Central memory CD8-positive, alpha-beta T cell (primary cell): ENCODE results near the gene PIK3C3.
A peak's percentile ranks its signal among the peaks of the same experiment; 100 is the strongest.

Experiments
- ATAC-seq: fragments of 150-1000 bp; cut with Tn5 transposase; replicated peaks from 2 replicates; pipeline ENCODE4 v1.10.0; 2022; ENCODE audit warnings: mild to moderate bottlenecking, moderate FRiP score, moderate number of reproducible peaks; ENCODE audit not compliant: poor library complexity, severe bottlenecking; ENCODE audit errors: extremely low read depth
- DNase-seq, 2 donors: peaks; one replicate each; pipeline ENCODE4 v3.0.0; 2021; ENCODE audit warnings: low spot score in 2 of 2
- H3K27ac Mint-ChIP-seq: one replicate; pipeline ENCODE4 v1.8.0; 2022; ENCODE audit warnings: low read depth, mild to moderate bottlenecking, moderate library complexity, mixed read lengths
- H3K27me3 Mint-ChIP-seq: one replicate; pipeline ENCODE4 v1.8.0; 2022; ENCODE audit warnings: mixed read lengths
- H3K36me3 Mint-ChIP-seq: one replicate; pipeline ENCODE4 v1.8.0; 2022; ENCODE audit warnings: mild to moderate bottlenecking, moderate library complexity, mixed read lengths; ENCODE audit not compliant: insufficient read depth
- H3K4me1 Mint-ChIP-seq: one replicate; pipeline ENCODE4 v1.8.0; 2022; ENCODE audit warnings: mixed read lengths
- H3K4me3 Mint-ChIP-seq: one replicate; pipeline ENCODE4 v1.8.0; 2022; ENCODE audit warnings: mild to moderate bottlenecking, moderate library complexity, mixed read lengths
- H3K9me3 Mint-ChIP-seq: one replicate; pipeline ENCODE4 v1.8.0; 2022; ENCODE audit warnings: mixed read lengths

Gene PIK3C3

DNA sequence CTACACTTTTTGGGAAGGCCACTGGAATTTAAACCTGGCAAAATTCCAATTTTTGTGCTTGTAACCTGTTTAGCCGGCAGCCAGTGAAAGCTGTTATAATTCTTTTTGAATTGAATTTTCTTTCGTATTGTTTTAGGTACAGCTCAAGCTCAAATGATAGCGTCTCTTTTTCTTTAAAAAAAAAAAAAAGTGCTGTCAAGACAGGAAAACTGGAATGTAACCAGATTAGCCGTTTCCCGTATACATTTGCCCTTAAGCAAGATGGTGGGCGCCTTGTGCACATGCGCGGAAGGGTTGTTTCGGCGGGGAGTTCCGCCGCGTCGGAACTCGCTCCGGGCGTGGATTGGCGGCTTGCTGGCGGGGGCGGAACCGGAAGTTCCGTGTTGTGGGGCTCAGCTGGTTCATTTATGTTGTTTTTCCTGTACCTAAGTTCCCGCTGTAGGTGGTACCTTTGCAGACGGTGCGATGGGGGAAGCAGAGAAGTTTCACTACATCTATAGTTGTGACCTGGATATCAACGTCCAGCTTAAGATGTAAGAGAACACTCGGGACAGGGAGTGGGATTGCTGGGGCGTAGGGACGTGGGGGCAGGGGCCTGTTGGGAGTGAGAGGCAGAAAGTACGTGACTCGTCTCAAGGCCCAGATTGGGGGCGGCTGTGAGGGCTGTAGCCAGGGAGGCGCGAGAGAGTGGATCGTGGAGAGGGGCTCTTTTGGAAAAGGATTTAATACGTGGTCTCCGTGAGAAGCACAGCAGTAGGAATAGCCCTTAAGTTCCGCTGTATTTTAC lies at the start of gene PIK3C3:
TSS of gene PIK3C3 (plus strand) at position 408 of the 787 bp plus-strand sequence. CDS start at position 466, 58 bp downstream.
- Mint-ChIP-seq H3K36me3 (peaks cover 23% of the 10 kb centered on the region), H3K27ac (peak within 1 kb of the TSS; percentile 99), H3K9me3 (no peaks in the 10 kb centered on the region), H3K4me1 (peaks cover 39% of the 10 kb centered on the region), H3K27me3 (no peaks in the 10 kb centered on the region), H3K4me3 (peak within 1 kb of the TSS; percentile 98)
- peak; percentile 92 to 93 for DNase-seq
- ATAC-seq: peak; percentile 96

DNA sequence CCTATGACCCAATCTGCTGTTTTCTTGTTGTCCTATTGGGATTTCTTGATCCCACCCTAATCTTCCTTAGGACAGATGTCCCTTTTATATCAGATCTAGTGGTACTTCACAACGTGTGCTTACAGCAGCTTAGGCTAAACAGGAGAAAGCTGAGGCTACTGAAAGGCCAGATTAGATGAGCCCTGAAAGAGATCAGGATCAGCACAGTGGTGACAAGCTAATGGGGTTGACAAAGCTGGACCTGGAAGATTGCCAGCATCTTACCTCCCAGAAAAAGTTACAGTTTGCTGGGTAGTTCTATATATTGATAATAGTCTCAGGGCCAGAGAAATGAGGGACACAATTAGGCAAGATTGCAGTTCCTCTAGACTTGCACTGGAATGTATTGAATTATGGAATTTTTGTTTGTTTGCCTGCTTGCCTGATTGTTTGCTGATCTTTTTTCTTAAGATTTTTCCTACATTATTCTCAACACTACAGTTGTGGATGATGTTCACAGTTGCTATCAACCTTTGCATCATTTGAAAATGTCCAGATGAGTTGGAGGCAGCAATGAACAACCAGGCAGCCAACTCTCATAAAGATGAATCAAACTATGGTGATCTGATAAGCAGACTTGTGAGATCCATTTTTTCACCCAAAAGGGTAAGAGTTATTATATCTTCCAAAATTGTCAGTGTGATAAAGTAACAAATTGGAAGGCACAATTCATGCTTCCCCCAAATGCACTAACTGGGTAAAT lies 49.1 kb upstream of the PIK3C3 start:
- H3K4me1 Mint-ChIP-seq: peaks cover 11% of the 10 kb centered on the region
- no peaks in the 10 kb centered on the region for H3K27me3 Mint-ChIP-seq
- no peak overlapping the region for H3K4me3 Mint-ChIP-seq
- H3K27ac Mint-ChIP-seq: no peak overlapping the region
- peak; percentile 7 for ATAC-seq
- no peaks in the 10 kb centered on the region for H3K9me3 Mint-ChIP-seq
- H3K36me3 Mint-ChIP-seq: no peaks in the 10 kb centered on the region
- no peak for DNase-seq

- no peak overlapping the region for H3K27ac Mint-ChIP-seq
- H3K4me1 Mint-ChIP-seq: peaks cover 11% of the 10 kb centered on the region
- peak in 1 of 2 donors; percentile 19 for DNase-seq
- no peaks in the 10 kb centered on the region for H3K9me3 Mint-ChIP-seq
- H3K36me3 Mint-ChIP-seq: no peaks in the 10 kb centered on the region
- H3K4me3 Mint-ChIP-seq: no peak overlapping the region
- ATAC-seq: peak; percentile 88
- no peaks in the 10 kb centered on the region for H3K27me3 Mint-ChIP-seq
Observed at GRCh38 chr18:41906528-41907146, 48.4 kb upstream of the PIK3C3 start.

GRCh38 chr18:41917181-41917580 lies 37.9 kb upstream of the PIK3C3 start:
- H3K9me3 Mint-ChIP-seq: no peaks in the 10 kb centered on the region
- H3K36me3 Mint-ChIP-seq: no peaks in the 10 kb centered on the region
- peaks cover 27% of the 10 kb centered on the region for H3K27me3 Mint-ChIP-seq
- H3K4me3 Mint-ChIP-seq: no peak overlapping the region
- DNase-seq: no peak
- H3K27ac Mint-ChIP-seq: no peak overlapping the region
- no peak for ATAC-seq
- H3K4me1 Mint-ChIP-seq: no peaks in the 10 kb centered on the region

GRCh38 chr18:41921770-41922169 lies 33.3 kb upstream of the PIK3C3 start:
- no peak for DNase-seq
- Mint-ChIP-seq H3K27me3 (peaks cover 19% of the 10 kb centered on the region), H3K4me3 (no peak overlapping the region), H3K27ac (no peak overlapping the region), H3K4me1 (no peaks in the 10 kb centered on the region), H3K9me3 (no peaks in the 10 kb centered on the region), H3K36me3 (no peaks in the 10 kb centered on the region)
- ATAC-seq: no peak

DNA sequence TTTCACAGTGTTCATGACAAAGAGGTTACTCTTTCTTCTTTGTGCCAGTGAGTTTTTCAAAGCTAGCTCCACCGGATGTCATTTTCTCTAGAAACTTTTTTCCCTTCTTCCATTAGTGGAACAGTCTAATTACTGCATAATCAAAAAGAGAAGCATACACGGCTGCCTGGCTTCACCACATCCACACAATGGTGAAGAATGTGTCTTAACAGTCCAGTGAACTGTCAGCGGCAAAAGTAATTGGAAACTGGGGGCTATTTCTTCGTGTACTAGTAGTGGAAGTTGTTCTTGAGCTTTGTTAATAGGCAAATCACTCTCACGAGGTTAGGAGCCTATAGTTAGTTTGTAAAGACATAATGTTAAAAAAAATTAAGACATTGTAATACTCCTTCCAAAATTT lies 32.9 kb upstream of the PIK3C3 start:
- no peak for DNase-seq
- Mint-ChIP-seq H3K4me3 (no peak overlapping the region), H3K4me1 (no peaks in the 10 kb centered on the region), H3K36me3 (no peaks in the 10 kb centered on the region), H3K9me3 (no peaks in the 10 kb centered on the region), H3K27me3 (peaks cover 15% of the 10 kb centered on the region), H3K27ac (no peak overlapping the region)
- no peak for ATAC-seq

DNA sequence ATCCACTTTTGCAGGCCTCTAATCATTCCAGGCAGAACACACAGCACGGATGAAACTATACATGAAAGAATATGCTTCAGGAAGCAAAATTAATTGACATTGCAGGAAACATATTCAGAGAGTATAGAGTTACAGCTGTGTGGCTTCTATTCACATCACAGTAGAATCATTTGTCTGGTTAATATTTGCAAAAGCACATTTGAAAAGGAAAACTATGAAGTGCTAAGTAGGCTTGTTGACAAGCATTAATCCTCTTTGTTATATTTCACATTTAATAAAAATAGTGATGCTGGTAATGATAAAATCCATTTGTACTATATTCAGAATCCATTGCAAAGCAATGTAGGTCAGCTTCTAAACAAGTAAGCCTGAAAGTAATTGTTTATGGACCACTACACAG lies 32.2 kb upstream of the PIK3C3 start:
- Mint-ChIP-seq H3K4me3 (no peak overlapping the region), H3K36me3 (no peaks in the 10 kb centered on the region), H3K27ac (no peak overlapping the region), H3K9me3 (no peaks in the 10 kb centered on the region), H3K4me1 (no peaks in the 10 kb centered on the region), H3K27me3 (peaks cover 15% of the 10 kb centered on the region)
- no peak for ATAC-seq
- no peak for DNase-seq

DNA sequence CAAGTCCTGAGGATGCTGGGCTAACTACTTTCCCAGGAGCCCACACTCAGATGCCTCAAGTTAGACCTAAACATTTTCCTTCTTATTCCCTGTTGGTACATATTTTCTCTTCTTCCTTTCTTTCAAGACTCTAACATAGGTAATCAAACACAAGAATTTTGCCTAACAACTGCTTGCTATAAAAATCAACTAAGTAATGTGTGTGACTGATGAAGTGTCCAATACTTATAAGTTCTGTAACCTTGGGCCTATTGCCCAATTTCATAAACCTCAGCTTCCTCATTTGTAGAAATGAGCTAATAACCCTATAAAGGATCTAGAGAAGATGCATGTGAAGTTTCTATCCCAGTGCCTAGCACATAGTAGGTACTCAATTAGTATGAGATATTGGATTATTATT lies 31.6 kb upstream of the PIK3C3 start:
- DNase-seq (no peak), ATAC-seq (no peak)
- Mint-ChIP-seq H3K4me3 (no peak overlapping the region), H3K9me3 (no peaks in the 10 kb centered on the region), H3K27me3 (peaks cover 11% of the 10 kb centered on the region), H3K4me1 (no peaks in the 10 kb centered on the region), H3K36me3 (no peaks in the 10 kb centered on the region), H3K27ac (no peak overlapping the region)

- no peaks in the 10 kb centered on the region for H3K36me3 Mint-ChIP-seq
- H3K4me3 Mint-ChIP-seq: no peak overlapping the region
- H3K9me3 Mint-ChIP-seq: no peaks in the 10 kb centered on the region
- no peak for DNase-seq
- no peak overlapping the region for H3K27ac Mint-ChIP-seq
- peaks cover 13% of the 10 kb centered on the region for H3K27me3 Mint-ChIP-seq
- H3K4me1 Mint-ChIP-seq: no peaks in the 10 kb centered on the region
- ATAC-seq: no peak
Observed at GRCh38 chr18:41928581-41928980, 26.5 kb upstream of the PIK3C3 start.

DNA sequence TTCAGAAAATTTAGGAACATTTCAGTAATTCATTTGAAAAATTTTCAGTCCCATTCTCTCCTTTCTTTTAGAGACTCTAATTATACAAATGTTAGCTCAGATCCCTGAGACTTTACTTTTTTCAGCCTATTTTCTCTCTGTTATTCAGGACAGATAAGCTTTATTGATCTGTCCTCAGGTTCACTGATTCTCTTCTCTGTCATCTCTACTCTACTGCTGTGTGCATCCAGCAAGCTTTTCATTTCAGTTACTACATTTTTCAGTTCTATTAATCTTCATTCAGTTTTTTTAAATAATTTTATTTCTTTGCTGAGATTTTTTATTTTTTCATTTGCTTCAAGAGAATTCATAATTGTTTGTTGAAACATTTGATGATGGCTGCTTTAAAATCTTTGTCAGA lies 22.1 kb upstream of the PIK3C3 start:
- H3K9me3 Mint-ChIP-seq: no peaks in the 10 kb centered on the region
- H3K36me3 Mint-ChIP-seq: no peaks in the 10 kb centered on the region
- H3K4me3 Mint-ChIP-seq: no peak overlapping the region
- peaks cover 15% of the 10 kb centered on the region for H3K27me3 Mint-ChIP-seq
- no peak for ATAC-seq
- H3K27ac Mint-ChIP-seq: no peak overlapping the region
- H3K4me1 Mint-ChIP-seq: peaks cover 6% of the 10 kb centered on the region
- no peak for DNase-seq

GRCh38 chr18:41933778-41934177 lies 21.3 kb upstream of the PIK3C3 start:
- Mint-ChIP-seq H3K4me1 (peaks cover 6% of the 10 kb centered on the region), H3K9me3 (no peaks in the 10 kb centered on the region), H3K36me3 (no peaks in the 10 kb centered on the region)

DNA sequence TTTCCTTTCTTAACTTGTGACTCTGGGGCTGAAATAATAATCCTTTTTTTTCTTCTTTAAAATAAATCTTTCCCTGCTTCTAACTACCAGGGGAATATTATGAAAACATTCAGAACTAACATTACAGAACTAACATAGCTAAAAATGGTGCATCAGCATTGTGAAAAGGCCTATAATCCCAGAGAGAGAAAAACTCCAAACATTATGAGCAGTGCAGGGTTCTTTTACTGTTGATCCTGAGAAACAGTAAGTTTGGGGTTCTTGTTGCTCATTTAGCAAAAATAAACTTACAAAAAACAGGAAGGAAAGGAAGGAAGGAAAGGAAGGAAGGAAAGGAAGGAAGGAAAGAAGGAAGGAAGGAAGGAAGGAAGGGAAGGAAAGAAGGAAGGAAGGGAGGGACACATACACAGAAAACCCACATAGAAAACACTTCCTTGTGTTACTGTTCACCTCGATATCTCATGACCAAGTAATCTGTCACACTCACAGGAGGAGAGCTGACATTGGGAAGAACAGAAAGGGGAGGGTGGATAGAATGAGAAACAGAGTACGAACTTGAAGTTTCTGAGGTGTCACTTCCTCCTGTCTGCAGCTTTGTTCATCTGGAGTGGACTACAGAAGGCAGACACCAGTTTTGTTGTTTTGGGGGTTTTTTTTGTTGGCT lies 18.4 kb upstream of the PIK3C3 start:
- Mint-ChIP-seq H3K4me1 (peaks cover 6% of the 10 kb centered on the region), H3K4me3 (no peak overlapping the region), H3K9me3 (no peaks in the 10 kb centered on the region), H3K27me3 (peaks cover 39% of the 10 kb centered on the region), H3K27ac (no peak overlapping the region), H3K36me3 (no peaks in the 10 kb centered on the region)
- no peak for ATAC-seq
- no peak for DNase-seq

More at GRCh38 chr18:41933778-41934177, 21.3 kb upstream of the PIK3C3 start:
- DNase-seq (no peak), ATAC-seq (no peak)
- Mint-ChIP-seq H3K27me3 (peaks cover 15% of the 10 kb centered on the region), H3K4me3 (no peak overlapping the region), H3K27ac (no peak overlapping the region)
